GM19025 (cell line): ENCODE data around the gene YARS1.

Source experiments
- ATAC-seq: cut with Tn5 transposase; IDR thresholded peaks from one replicate; pipeline ENCODE4 v1.9.1; 2021; ENCODE audit warnings: mild to moderate bottlenecking, low read depth, moderate library complexity; ENCODE audit not compliant: unreplicated experiment

YARS1 gene

DNA sequence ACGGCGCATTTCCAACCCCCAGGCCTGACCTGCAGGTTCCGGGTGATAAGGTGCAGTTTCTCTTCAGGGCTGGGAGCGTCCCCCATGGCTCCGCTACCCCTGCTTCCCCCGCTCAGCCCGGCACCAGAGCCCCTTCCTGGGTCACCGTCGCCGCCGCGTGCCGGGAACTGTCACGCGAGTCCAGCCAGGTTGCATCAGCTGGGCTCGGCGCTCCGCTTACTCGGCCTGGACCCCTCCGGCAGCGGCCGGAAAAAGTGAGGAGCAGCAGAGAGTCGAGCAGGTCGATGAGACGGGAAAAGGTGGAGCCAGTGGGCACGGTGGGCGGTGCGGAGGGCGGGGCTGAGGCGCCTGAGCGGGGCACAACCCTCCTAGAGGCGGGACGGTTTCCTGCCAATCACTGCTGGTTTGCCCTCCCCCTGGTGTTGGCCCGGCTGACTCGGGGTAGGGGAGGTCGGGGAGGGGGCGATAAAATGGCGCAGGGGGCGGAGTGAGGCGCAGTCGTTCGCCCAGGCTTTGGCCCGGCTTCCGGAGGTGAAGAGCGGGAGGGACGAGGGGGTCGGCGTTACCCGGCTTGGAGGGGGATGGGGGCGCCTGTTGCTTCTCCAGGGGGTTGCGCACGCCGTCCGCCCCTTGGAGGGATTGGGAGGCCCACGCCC lies at the start of gene YARS1, which contains the start of gene S100PBP:
YARS1 (minus strand) TSS at position 200 of the 656 bp plus-strand sequence; CDS start at position 86, 114 bp downstream.
S100PBP (plus strand) TSS at position 495 of the 656 bp plus-strand sequence. CDS start 8,447 bp downstream, outside the sequence.
- ATAC-seq: peak; percentile 83

DNA sequence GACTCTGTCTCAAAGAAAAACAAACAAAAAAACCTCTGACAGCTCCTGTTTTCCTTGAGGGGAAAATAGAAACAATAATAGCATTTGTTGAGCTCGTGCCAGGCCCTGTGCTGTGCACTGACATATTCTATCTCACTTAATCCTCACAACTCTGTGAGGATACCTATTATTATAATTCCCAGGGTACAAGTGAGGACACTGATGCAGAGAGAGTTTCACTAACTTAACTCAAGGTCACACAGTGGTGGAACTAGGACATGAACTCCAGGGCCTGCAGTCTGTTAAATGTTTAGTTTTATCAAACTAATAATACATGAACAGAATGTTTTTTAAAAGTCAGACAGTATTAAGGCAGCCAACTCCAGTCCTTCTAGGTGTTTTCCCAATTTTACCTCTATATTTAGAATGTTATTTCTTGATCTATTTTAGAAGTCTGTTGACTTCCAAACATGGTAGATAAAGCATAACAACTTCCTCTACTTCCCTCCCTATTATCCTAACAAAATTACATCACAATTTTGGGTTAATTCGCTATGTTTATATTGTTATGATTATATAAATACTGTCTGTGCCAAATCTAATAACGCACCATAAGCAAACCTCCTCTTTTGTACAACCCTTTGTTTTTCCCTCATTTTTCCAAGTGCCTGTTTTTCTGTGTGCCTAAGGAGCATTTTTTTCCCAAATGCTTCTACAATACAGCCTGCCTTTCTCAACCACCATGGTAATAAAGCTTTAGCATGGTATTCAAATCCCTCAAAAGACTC lies 48.7 kb upstream of the YARS1 start:
- no peak for ATAC-seq

DNA sequence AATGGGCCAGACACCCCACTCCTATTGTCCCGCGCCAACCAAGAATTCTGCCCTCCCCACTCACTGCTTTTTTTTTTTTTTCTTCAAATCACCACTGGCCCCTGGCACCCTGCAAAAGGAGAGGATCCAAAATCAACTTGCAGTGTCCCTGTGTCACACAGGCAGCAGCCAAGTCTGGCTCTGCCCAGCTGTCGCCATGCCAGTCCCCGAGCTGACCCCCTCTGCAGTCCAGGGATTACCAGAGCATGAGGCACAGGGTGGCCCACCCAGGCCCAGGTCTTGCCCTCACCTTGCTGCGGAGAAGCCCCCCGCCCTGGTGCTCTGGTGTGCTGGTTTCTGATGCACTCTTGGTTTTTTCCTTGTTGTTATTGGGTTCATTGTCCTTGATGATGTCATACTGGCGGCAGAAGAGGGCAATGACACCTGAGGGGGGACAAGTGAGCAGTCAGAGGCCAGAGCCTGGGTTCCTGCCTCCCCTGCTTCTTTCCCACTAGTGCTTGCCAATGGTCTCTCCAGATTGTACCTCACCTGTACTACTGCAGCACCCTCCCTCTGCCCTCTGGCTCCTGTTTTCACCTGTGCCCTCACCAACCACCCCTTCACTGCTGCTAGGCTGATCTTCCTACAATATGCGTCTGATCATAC lies 47.3 kb upstream of the YARS1 start:
- no peak for ATAC-seq

GRCh38 chr1:32863881-32864245 lies 46.7 kb upstream of the YARS1 start:
- ATAC-seq: no peak

GRCh38 chr1:32863218-32863880 lies 46.2 kb upstream of the YARS1 start:
- ATAC-seq: no peak

DNA sequence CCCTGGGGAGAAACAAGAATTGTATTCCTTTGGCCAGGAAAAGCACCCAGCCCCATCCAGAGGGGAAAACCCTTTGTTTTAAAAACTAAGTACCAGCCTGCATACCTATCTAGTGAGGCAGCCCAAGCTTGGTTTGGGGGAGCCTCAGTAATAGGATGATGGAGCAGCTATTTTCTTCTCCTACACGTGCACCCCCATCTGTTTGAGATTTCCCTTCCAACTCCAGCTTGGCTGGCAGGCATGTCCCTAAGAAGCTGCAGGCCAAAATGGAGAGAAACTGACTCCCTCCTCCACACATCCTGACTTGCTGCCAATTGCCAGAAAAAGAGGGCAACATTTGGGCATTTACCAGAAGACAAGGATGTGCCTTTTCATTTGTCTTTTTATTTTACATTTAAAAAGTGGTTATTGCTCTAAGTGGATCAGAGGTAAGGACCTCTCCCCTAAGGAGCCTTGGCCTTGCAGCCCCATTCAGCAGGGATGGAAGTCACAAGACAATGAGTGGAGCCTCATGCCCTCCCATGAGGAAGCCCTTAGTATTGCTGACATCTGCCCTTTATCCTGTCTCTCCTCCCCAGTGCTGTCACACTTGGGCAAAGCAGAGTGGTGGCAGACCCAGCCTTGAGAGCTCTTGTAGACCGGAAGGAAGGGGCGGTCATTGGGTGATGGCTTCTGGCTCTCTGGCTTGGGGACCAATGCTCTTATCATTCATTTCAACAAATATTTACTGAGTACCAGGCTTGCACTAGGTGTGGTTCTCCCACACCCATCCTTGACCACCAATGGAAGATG lies 44.9 kb upstream of the YARS1 start:
- no peak for ATAC-seq

DNA sequence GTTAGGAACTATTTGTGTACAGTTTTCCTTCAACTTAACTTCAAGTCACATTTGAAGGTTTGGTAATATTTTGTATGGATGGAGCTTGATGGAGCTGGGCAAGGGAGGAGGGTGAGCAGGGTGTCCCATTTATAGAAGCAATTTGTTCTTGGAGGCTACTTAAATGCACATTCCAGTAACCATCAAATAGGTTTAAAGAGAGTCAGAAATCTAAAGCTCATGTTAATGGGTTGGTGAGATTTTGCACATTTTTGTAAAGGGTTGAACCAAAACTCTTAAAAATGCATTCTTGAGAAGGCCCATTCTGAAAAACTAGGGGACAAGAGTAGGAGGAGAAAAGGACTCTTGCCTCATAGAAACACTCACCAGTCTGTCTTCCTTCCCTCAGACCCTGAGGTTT lies 43.4 kb upstream of the YARS1 start:
- ATAC-seq: no peak

DNA sequence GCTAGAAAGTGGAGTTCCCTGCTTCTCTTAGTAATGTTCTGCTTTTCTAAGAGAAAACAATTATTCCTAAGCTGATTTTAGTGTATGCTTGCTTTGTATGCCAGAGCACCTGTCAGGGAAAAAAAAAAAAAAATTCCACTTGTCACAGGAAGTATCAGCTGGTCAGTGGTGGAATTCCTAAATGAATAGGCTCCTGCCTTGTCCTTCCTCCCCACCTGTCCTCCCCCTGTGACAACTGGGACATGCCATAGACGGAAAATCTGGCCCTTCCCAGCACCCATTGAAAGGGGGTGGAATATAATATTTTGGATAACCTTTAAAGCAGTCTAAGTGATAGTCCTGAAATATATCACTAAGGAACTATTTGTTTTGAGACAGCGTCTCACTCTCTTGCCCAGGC lies 42.8 kb upstream of the YARS1 start:
- ATAC-seq: no peak

GRCh38 chr1:32858791-32859190 lies 41.6 kb upstream of the YARS1 start:
- no peak for ATAC-seq

GRCh38 chr1:32858136-32858535 lies 41.0 kb upstream of the YARS1 start:
- ATAC-seq: no peak

GRCh38 chr1:32855861-32856617 lies 38.9 kb upstream of the YARS1 start:
- ATAC-seq: no peak

DNA sequence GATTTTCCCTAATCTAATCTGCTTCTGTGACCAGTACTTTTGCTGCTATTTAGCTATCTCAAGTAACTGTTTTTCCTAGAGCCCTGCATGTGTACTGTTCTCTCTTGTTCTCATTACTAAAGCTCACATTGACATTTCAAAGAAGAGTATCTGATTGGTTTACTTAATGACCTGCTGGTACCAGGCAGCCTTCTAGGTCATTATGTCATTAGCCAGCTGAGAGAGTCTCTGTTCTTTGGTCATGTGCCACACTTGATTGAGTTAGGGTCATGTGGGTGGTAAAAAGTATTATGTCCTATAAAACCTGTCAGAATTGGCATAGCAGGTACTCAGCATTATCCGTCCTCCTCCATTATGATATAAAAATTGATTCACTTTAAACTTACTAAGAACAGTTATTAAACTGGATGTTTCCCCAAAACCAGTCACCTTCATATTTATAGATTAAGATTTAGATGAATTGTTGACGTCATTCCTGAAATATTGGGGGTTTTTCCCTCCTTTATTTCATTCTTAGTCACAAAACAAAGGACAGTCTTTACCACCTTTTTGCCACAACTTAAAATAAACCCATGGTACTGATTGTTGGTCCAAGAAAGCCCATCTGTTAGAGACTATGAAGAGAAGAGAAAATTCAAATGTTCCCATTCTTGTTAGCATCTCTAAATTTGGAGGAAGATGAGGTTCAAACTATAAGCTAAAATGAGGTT lies 31.4 kb upstream of the YARS1 start:
- no peak for ATAC-seq

- no peak for ATAC-seq
These were observed 14.7 kb upstream of the YARS1 start for GRCh38 chr1:32831878-32832277.

- ATAC-seq: no peak
These were observed 13.1 kb upstream of the YARS1 start for GRCh38 chr1:32830092-32830852.

DNA sequence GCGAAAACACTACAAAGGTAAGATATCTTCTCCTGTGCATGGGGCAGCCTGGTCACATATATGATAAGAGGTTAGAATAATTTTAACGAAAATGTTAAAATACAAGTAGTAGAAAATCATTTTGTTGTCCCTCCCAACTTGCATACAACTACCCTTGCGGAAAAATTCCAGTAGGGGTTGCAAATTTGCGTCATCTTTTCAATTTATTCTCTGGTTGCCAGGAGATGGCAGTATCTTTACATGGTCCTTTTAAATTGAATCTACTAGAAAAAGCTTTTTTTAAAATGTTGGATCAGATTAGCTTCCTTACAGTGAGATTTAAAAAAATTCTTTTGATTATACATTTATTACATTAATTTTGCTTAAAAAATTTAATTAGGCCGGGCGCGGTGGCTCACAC lies 11.2 kb upstream of the YARS1 start:
- no peak for ATAC-seq

DNA sequence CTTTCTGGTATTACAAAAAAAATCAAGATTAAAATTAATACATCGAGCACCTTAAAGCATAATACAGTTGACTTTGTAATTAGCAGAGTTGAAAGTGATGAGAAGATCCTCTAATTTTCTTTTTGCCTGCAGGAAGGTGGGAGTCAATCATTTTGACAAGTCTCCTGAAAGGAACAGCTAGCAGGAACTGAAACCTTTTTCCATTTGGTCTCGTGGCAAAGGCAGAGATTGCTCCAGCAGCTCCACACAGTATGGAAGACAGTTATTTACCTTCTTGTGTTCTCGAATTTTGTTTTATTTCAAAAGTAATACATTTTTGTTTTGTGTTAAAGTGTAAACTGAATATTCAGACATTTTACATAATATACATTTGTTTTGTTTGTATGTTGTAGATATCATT lies 8.0 kb upstream of the YARS1 start:
- ATAC-seq: no peak

DNA sequence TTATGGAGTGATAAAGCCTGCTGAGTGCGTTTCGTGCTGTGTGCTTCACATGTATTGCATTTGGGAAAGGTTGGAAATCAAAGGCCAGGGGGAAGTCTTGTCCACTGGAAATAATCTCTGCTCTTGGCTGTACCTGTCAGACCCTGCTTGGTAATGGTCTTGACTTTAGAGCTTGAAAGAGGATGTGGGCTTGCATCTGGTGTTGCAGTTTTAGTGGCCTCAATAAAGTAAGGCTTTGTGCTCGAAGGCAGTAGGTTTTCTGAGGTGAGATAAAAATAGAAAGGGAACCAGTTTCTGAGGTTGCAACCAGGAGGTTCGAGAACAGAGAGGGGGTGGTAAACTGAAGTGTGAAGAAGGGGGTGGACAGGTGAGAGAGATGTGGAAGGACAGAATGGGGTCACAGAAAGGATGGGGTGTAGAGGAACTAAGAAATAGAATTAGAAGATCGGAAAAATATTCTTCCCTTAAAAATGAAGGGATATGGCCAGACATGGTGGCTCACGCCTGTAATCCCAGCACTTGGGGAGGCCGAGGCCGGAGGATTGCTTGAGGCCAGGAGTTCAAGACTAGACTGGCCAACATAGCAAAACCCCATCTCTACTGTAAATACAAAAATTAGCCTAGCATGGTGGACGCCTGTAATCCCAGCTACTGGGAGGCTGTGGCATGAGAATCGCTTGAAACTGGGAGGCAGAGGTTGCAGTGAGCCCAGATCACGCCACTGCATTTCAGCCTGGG lies 1.8 kb upstream of the YARS1 start:
- ATAC-seq: peak; percentile 31
